Hepatocyte (in vitro differentiated cells): ENCODE measurements around the gene ADGRF3.

ENCODE experiments used
- CTCF ChIP-seq: fragments of 200-600 bp; sonication (generic); IDR thresholded peaks from 2 replicates; pipeline ENCODE4 v1.5.1; 2016; ENCODE audit warnings: antibody characterized with exemption, mild to moderate bottlenecking; ENCODE audit not compliant: poor library complexity
- EZH2 ChIP-seq: fragments of 200-600 bp; sonication (generic); IDR thresholded peaks from 2 replicates; pipeline ENCODE4 v1.6.1; 2016; ENCODE audit warnings: antibody characterized with exemption, mild to moderate bottlenecking, borderline replicate concordance
- EZH2phosphoT487 ChIP-seq: fragments of 200-600 bp; sonication (generic); IDR thresholded peaks from one replicate; pipeline ENCODE4 v1.6.1; 2018; ENCODE audit warnings: antibody characterized with exemption, mild to moderate bottlenecking, low read depth, moderate library complexity; ENCODE audit not compliant: unreplicated experiment, severe bottlenecking

- TF ChIP-seq EZH2: no peak
- TF ChIP-seq CTCF: no peak
- TF ChIP-seq EZH2phosphoT487: no peak
These were observed 9.3 kb downstream of the ADGRF3 start for GRCh38 chr2:26337298-26337697.
